Adipocyte (in vitro differentiated cells): ENCODE measurements around the gene ADAMTS8.

ENCODE experiments used
- DNase-seq: peaks from one replicate; pipeline ENCODE4 v3.0.0-alpha.2; 2015; ENCODE audit warnings: low read depth
- H3K27me3 ChIP-seq: replicated peaks from 2 replicates; pipeline ENCODE4 v1.7.0; 2013; ENCODE audit warnings: mild to moderate bottlenecking, low read length, moderate library complexity; ENCODE audit not compliant: control insufficient read depth, insufficient read depth
- H3K36me3 ChIP-seq: 2 replicates; pipeline ENCODE4 v1.7.0; 2013; ENCODE audit warnings: low read length, mild to moderate bottlenecking, moderate library complexity; ENCODE audit not compliant: control insufficient read depth, insufficient read depth, severe bottlenecking
- H3K4me1 ChIP-seq: 2 replicates; pipeline ENCODE4 v1.7.0; 2013; ENCODE audit warnings: mild to moderate bottlenecking, low read length, moderate library complexity; ENCODE audit not compliant: control insufficient read depth, insufficient read depth
- H3K4me3 ChIP-seq: 2 replicates; pipeline ENCODE4 v1.7.0; 2013; ENCODE audit warnings: mild to moderate bottlenecking, low read length, moderate library complexity
- H3K9ac ChIP-seq: 2 replicates; pipeline ENCODE4 v1.7.0; 2013; ENCODE audit warnings: mild to moderate bottlenecking, low read length, moderate library complexity
- H3K9me3 ChIP-seq: 2 replicates; pipeline ENCODE4 v1.7.0; 2013; ENCODE audit warnings: mild to moderate bottlenecking, low read length, moderate library complexity; ENCODE audit not compliant: control insufficient read depth

ADAMTS8 gene

GRCh38 chr11:130414107-130415080 is 14.0 kb downstream of the ADAMTS8 start:
- H3K27me3 ChIP-seq = no peaks in the 10 kb centered on the region

GRCh38 chr11:130413405-130414106 is 14.9 kb downstream of the ADAMTS8 start:
- DNase-seq = peak; percentile 85
- Histone ChIP-seq H3K36me3 (no peaks in the 10 kb centered on the region), H3K27me3 (no peaks in the 10 kb centered on the region), H3K4me1 (peaks cover 9% of the 10 kb centered on the region), H3K9me3 (no peaks in the 10 kb centered on the region), H3K9ac (no peak overlapping the region), H3K4me3 (no peak overlapping the region)

More at GRCh38 chr11:130414107-130415080, 14.0 kb downstream of the ADAMTS8 start:
- no peak for DNase-seq
- Histone ChIP-seq H3K9ac (no peak overlapping the region), H3K4me1 (peaks cover 8% of the 10 kb centered on the region), H3K9me3 (no peaks in the 10 kb centered on the region), H3K36me3 (no peaks in the 10 kb centered on the region), H3K4me3 (no peak overlapping the region)

- no peak for DNase-seq
- H3K9ac ChIP-seq = no peak overlapping the region
- no peaks in the 10 kb centered on the region for H3K27me3 ChIP-seq
- no peaks in the 10 kb centered on the region for H3K9me3 ChIP-seq
- no peak overlapping the region for H3K4me3 ChIP-seq
- H3K36me3 ChIP-seq = no peaks in the 10 kb centered on the region
- H3K4me1 ChIP-seq = peaks cover 20% of the 10 kb centered on the region
These were observed 17.2 kb downstream of the ADAMTS8 start for GRCh38 chr11:130411223-130411622.

GRCh38 chr11:130409594-130410388 is 18.6 kb downstream of the ADAMTS8 start:
- Histone ChIP-seq H3K9ac (no peak overlapping the region), H3K4me1 (peaks cover 20% of the 10 kb centered on the region), H3K27me3 (no peaks in the 10 kb centered on the region), H3K36me3 (no peaks in the 10 kb centered on the region), H3K9me3 (no peaks in the 10 kb centered on the region), H3K4me3 (no peak overlapping the region)
- no peak for DNase-seq

GRCh38 chr11:130408901-130409300 is 19.5 kb downstream of the ADAMTS8 start:
- Histone ChIP-seq H3K9ac (no peak overlapping the region), H3K4me1 (peaks cover 21% of the 10 kb centered on the region), H3K9me3 (no peaks in the 10 kb centered on the region), H3K36me3 (no peaks in the 10 kb centered on the region), H3K4me3 (no peak overlapping the region), H3K27me3 (no peaks in the 10 kb centered on the region)
- no peak for DNase-seq

GRCh38 chr11:130408401-130408890 is 20.0 kb downstream of the ADAMTS8 start:
- no peak overlapping the region for H3K4me3 ChIP-seq
- peaks cover 21% of the 10 kb centered on the region for H3K4me1 ChIP-seq
- DNase-seq = no peak
- no peak overlapping the region for H3K9ac ChIP-seq
- H3K36me3 ChIP-seq = no peaks in the 10 kb centered on the region
- H3K9me3 ChIP-seq = no peaks in the 10 kb centered on the region
- H3K27me3 ChIP-seq = no peaks in the 10 kb centered on the region

- Histone ChIP-seq H3K9ac (no peak overlapping the region), H3K36me3 (no peaks in the 10 kb centered on the region), H3K9me3 (no peaks in the 10 kb centered on the region), H3K4me1 (peaks cover 23% of the 10 kb centered on the region), H3K4me3 (no peak overlapping the region), H3K27me3 (no peaks in the 10 kb centered on the region)
- peak; percentile 61 for DNase-seq
These were observed 20.4 kb downstream of the ADAMTS8 start for GRCh38 chr11:130407978-130408377.

GRCh38 chr11:130405428-130405827 is 23.0 kb downstream of the ADAMTS8 start:
- H3K9ac ChIP-seq = no peak overlapping the region
- H3K4me1 ChIP-seq = peaks cover 33% of the 10 kb centered on the region
- no peak for DNase-seq
- H3K4me3 ChIP-seq = no peak overlapping the region
- no peaks in the 10 kb centered on the region for H3K36me3 ChIP-seq
- no peaks in the 10 kb centered on the region for H3K27me3 ChIP-seq
- no peaks in the 10 kb centered on the region for H3K9me3 ChIP-seq

- H3K9me3 ChIP-seq = no peaks in the 10 kb centered on the region
- H3K4me3 ChIP-seq = no peak overlapping the region
- no peaks in the 10 kb centered on the region for H3K36me3 ChIP-seq
- no peaks in the 10 kb centered on the region for H3K27me3 ChIP-seq
- no peak for DNase-seq
- H3K4me1 ChIP-seq = peaks cover 36% of the 10 kb centered on the region
- H3K9ac ChIP-seq = no peak overlapping the region
These were observed 23.7 kb downstream of the ADAMTS8 start for GRCh38 chr11:130404727-130405126.

- Histone ChIP-seq H3K9ac (no peak overlapping the region), H3K4me1 (peaks cover 36% of the 10 kb centered on the region), H3K27me3 (no peaks in the 10 kb centered on the region), H3K36me3 (no peaks in the 10 kb centered on the region), H3K4me3 (no peak overlapping the region), H3K9me3 (no peaks in the 10 kb centered on the region)
- no peak for DNase-seq
These were observed 24.4 kb downstream of the ADAMTS8 start for GRCh38 chr11:130403967-130404366.
